NB4 (cell line): Measurements from ENCODE around the gene CXCL17.

Source experiments
- POLR2A ChIP-seq: IDR thresholded peaks from 2 replicates; pipeline ENCODE4 v1.6.1; 2011; ENCODE audit warnings: mild to moderate bottlenecking; ENCODE audit not compliant: insufficient read length; ENCODE audit errors: extremely low read depth
- TF ChIP-seq, protein P1 (sequence below): IDR thresholded peaks from one replicate; pipeline ENCODE4 v1.5.1; 2012; ENCODE audit warnings: low read depth, low read length

DNA sequence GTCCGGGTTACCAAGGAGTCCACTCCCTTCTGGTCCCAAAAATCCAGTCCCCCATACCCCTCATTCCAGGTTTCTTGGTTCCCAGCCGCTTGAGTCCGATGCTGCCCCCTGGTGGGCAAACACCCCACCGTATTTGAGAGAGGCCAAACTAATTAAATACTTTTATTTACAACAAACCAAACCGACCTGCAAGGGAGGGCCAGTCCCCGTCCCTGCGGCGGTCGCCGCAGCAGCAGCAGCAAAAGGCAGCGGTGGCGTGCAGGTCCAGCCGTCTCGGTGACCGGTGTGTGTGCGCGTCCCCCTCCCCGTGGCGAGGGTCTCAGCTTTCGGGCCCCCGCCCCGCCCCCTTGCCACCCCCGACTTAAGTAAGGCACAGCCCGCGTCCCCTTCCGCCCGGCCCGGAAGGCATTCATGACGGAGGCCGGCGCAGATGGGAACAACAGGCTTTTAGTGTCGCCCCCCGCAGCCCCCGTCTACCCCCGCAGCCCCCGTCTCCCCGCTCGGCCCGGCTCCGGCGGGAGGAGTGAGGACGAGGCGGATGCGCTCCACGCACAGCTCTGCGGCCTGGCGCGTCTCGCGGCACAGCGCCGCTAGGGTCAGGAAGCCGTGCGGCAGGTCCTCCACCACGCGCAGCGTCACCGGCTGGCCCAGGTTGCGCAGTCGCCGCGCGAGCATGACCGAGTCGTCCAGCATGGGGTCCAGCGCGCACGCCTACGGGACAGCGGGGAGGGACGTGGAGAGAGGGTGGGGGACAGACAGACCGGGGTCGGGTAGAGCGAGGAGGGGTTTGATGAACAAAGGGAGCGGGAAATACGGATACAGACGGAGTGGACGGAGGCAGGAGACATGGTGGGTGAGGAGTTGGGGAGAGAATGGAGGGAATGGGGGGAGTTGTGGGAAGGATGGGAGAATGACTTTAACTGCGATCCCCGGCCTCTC, 41.1 kb downstream of the CXCL17 start:
- TF ChIP-seq, protein P1, sequence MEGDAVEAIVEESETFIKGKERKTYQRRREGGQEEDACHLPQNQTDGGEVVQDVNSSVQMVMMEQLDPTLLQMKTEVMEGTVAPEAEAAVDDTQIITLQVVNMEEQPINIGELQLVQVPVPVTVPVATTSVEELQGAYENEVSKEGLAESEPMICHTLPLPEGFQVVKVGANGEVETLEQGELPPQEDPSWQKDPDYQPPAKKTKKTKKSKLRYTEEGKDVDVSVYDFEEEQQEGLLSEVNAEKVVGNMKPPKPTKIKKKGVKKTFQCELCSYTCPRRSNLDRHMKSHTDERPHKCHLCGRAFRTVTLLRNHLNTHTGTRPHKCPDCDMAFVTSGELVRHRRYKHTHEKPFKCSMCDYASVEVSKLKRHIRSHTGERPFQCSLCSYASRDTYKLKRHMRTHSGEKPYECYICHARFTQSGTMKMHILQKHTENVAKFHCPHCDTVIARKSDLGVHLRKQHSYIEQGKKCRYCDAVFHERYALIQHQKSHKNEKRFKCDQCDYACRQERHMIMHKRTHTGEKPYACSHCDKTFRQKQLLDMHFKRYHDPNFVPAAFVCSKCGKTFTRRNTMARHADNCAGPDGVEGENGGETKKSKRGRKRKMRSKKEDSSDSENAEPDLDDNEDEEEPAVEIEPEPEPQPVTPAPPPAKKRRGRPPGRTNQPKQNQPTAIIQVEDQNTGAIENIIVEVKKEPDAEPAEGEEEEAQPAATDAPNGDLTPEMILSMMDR = peak; percentile 56
- no peak for TF ChIP-seq POLR2A
